GM12873 (cell line): ENCODE results near the gene DIP2C.

ENCODE experiments used
- TF ChIP-seq, protein P1 (sequence below): IDR thresholded peaks from 2 replicates; pipeline ENCODE4 v1.5.1; 2012; ENCODE audit warnings: low read depth, mild to moderate bottlenecking, moderate library complexity, low read length, control low read depth; ENCODE audit not compliant: insufficient read depth; ENCODE audit errors: missing control alignments

The DIP2C gene

DNA sequence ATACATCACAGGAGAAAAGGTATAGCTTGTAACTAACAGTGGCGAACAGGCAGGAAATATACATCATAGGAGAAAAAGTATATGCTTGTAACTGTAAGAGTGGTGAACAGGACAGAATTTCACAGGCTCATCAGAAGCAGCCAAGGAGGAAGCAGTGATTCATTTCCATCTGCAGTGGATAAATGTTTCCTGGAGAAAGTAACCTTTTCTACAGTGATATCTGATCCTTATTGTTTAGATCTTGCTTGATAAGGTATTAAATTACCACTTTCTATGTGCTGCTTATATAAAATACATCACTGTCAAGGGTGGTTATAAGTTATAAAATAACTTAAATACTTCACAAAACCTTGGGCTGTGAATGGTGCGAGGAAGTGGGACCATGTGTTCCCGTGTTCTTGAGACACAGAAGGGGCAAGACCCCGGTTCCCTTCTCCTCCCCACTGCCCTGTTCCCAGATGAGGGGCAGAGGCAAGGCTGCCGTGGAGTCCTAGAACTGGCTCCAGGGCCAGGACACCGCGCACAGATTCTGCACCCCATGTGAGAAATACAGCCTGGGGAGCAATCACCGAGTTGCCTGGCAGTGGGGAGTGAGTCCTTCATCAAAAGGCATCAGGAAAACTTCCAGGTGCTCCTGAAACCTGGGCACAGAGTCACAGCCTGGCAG, 135.2 kb downstream of the DIP2C start:
- TF ChIP-seq, protein P1, sequence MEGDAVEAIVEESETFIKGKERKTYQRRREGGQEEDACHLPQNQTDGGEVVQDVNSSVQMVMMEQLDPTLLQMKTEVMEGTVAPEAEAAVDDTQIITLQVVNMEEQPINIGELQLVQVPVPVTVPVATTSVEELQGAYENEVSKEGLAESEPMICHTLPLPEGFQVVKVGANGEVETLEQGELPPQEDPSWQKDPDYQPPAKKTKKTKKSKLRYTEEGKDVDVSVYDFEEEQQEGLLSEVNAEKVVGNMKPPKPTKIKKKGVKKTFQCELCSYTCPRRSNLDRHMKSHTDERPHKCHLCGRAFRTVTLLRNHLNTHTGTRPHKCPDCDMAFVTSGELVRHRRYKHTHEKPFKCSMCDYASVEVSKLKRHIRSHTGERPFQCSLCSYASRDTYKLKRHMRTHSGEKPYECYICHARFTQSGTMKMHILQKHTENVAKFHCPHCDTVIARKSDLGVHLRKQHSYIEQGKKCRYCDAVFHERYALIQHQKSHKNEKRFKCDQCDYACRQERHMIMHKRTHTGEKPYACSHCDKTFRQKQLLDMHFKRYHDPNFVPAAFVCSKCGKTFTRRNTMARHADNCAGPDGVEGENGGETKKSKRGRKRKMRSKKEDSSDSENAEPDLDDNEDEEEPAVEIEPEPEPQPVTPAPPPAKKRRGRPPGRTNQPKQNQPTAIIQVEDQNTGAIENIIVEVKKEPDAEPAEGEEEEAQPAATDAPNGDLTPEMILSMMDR = no peak

DNA sequence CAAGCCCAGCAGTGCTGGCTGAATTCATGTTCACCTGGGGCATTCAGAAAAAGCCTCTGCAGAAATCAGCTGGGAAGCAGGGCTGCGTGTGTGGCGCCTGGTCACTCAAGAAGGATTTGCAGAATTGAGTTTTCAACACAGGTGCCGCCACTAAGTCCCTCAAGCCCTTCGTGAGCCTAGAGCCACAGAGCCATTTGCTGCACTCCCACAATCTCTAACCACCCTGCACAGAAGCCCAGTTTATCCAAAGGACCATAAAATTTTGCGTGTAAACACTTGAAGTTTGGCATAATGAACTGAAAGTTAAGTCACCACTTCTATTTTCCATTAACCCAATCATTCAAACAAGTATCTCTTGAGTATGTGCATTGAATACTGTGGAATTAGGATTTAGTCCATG, 136.2 kb downstream of the DIP2C start:
- TF ChIP-seq, protein P1 = no peak

DNA sequence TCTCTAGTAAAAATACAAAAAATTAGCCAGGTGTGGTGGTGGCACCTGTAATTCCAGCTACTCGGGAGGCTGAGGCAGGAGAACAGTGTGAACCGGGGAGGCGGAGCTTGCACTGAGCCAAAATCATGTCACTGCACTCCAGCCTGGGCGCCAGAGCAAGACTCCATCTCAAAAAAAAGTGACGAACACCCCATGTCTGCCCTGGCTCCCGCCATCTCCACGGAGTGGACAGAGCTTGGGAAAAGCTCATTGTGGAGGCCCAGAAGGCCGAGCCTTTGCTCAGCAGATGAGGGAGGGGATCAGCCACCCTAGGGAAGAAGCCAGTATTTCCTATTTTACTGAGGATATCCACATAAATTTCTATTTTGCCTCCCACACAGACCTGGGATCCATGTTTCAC, 136.8 kb downstream of the DIP2C start:
- TF ChIP-seq, protein P1 = no peak

DNA sequence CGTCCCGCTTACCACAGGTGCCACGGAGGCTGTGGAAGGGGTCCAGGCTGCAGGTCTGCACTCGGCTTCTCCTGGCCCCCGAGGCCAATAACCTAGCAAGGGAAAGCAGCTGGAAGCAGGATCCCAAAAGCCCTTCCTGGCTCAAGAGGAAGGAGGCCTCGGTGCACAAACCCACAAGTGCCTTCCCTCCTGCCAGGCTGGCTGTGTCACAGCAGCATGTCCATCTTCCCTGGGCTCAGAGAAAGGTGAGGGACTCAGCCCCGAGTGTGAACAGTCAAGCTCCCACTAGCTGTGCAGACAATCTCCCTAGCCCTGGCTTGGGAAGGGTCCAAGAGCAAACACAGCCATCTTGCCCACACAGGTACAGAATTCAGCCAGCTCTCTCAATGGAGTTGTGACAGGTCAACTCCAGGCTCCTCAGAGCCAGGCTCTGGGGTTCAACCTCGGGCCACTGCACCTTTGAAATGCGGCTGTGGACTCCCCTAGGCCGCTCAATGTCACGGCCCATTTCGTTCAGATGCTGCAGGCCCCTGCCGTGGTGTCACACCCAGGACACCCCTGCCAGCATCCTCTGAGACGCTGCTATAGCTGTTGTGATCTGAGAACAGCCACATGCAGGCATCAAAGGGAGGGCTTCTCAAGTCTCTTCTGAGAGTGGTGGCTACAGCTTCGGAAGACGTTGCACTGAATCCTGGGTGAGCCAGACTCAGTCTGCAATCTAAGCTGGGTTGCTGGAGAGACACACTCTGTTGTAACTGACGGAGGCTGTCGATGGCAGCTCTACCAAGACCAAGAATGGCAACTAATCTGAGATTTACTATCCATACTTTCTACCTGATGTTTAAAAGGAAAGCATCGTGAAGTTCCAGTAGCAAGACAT, 137.9 kb downstream of the DIP2C start:
- TF ChIP-seq, protein P1 = no peak

DNA sequence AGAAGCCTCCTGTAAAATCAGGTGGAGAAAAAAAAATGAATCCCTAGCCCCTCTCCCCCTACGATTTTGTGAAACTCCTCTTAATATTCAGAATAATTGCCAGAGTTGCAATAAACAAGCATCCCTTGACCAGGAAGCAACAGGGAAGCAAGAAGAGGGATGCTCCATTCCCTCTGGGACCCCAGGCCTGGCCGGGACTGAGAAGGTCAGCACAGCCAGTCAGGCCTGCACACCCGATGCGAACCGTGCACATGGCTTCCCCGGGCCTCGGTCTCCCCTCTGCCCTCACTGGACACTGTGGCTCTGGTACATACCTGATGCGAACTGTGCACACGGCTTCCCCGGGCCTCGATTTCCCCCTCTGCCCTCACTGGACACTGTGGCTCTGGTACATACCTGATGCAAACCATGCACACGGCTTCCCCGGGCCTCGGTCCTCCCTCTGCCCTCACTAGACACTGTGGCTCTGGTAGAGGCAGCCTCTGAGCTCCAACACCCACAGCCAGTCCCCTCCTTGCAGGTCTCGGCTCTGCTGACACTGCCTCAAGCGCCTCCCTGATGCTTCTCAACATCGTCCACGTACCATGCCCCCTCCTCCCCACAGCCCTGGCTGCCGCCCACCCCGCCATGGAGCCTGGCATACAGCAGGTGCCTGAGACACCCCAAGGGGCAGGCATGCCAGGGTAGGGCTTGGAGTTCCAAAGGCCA, 138.6 kb downstream of the DIP2C start:
- TF ChIP-seq, protein P1 = no peak

DNA sequence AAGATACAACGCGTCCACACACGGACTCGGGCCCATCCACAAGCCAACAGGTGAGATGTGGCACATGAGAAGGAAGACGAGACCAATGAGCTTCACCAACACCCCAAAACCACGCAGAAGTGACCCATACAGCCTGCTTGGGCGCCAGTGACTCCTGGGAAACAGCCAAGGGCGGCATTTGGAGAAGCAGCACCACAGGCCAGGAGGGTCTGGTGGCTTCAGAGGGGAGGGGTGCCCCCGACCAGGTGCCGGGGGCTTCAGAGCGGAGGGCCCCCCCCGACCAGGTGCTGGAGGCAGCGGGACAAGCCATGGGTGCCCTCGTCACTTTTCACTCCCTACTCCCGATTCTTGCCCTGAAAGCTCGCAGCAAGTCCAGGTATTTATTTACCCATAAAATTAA, 140.1 kb downstream of the DIP2C start:
- TF ChIP-seq, protein P1 = no peak
